Measurements from ENCODE around the gene FKBP2. TPM values are rescaled to one million over a fixed set of nuclear protein-coding genes. Genes with fewer than 3 reads are reported as not detected.

FKBP2 gene
- total RNA-seq, 6 experiments from 2014 or later = 49.4 to 108 (median 66.7) TPM

- peak; percentile 91 to 93 (median 92) for DNase-seq
- Histone ChIP-seq H3K4me3 (peak within 1 kb of the TSS; percentile 74 to 76 (median 75)), H3K27me3 (no peaks in the 10 kb centered on the region), H3K4me1 (peaks cover 0 to 33% (median 16%) of the 10 kb centered on the region in 4 donors), H3K27ac (peak within 1 kb of the TSS; percentile 46 to 80 (median 48)), H3K36me3 (peaks cover 0 to 5% (median 2%) of the 10 kb centered on the region in 4 donors), H3K9me3 (no peaks in the 10 kb centered on the region)
- peak in 3 of 4 donors; percentile 15 to 25 (median 19) for TF ChIP-seq CTCF (IDR thresholded peaks at IDR 0.05)
- peak; percentile 21 for TF ChIP-seq POLR2A (IDR thresholded peaks at IDR 0.05)
- peak; percentile 58 to 73 (median 70) for ATAC-seq
- intact Hi-C loops (cut with DNase I) = no loop called here
- 0% methylated on average over 4 of the region's 74 CpGs for WGBS (ENCODE audit: insufficient coverage, low coverage, low lambda C conversion rate, missing lambda C conversion rate)
Observed at GRCh38 chr11:64246871-64247728, 6.2 kb downstream of the FKBP2 start, which contains the start of gene PPP1R14B. TSS of gene PPP1R14B (minus strand) at chr11:64246943. CDS start at chr11:64246673, 270 bp downstream.

- peak overlapping the region; percentile 46 to 80 (median 48) for H3K27ac ChIP-seq
- H3K27me3 ChIP-seq = no peaks in the 10 kb centered on the region
- 35% methylated on average over 17 of the region's 31 CpGs for WGBS (ENCODE audit: insufficient coverage, low coverage, low lambda C conversion rate, missing lambda C conversion rate)
- peaks cover 0 to 5% (median 2%) of the 10 kb centered on the region in 4 donors for H3K36me3 ChIP-seq
- peak overlapping the region; percentile 61 to 76 (median 69) for H3K4me3 ChIP-seq
- ATAC-seq (peak in 2 of 4 donors; percentile 0 to 1), DNase-seq (no peak)
- no peaks in the 10 kb centered on the region for H3K9me3 ChIP-seq
- H3K4me1 ChIP-seq = peaks cover 0 to 27% (median 12%) of the 10 kb centered on the region in 4 donors
- intact Hi-C loops (cut with DNase I) = no loop called here
- no peak for TF ChIP-seq CTCF (IDR thresholded peaks at IDR 0.05)
- no peak for TF ChIP-seq POLR2A (IDR thresholded peaks at IDR 0.05)
Observed at GRCh38 chr11:64247729-64248531, 7.0 kb downstream of the FKBP2 start.

GRCh38 chr11:64248578-64248977 lies 7.7 kb downstream of the FKBP2 start:
- H3K9me3 ChIP-seq = no peaks in the 10 kb centered on the region
- ATAC-seq (no peak), DNase-seq (no peak)
- intact Hi-C loops (cut with DNase I) = no loop called here
- no peak overlapping the region for H3K4me3 ChIP-seq
- no peak for TF ChIP-seq POLR2A (IDR thresholded peaks at IDR 0.05)
- no peak for TF ChIP-seq CTCF (IDR thresholded peaks at IDR 0.05)
- 73% methylated on average over 3 of the region's 7 CpGs for WGBS (ENCODE audit: insufficient coverage, low coverage, low lambda C conversion rate, missing lambda C conversion rate)
- H3K4me1 ChIP-seq = peaks cover 0 to 27% (median 12%) of the 10 kb centered on the region in 4 donors
- H3K27ac ChIP-seq = no peak overlapping the region
- no peaks in the 10 kb centered on the region for H3K27me3 ChIP-seq
- peaks cover 0 to 4% (median 2%) of the 10 kb centered on the region in 4 donors for H3K36me3 ChIP-seq

- 60% methylated on average over 1 of the region's 4 CpGs for WGBS (ENCODE audit: insufficient coverage, low coverage, low lambda C conversion rate, missing lambda C conversion rate)
- TF ChIP-seq CTCF (IDR thresholded peaks at IDR 0.05) (no peak), POLR2A (IDR thresholded peaks at IDR 0.05) (no peak)
- no peak overlapping the region for H3K27ac ChIP-seq
Observed at GRCh38 chr11:64249038-64249437, 8.1 kb downstream of the FKBP2 start.

More at GRCh38 chr11:64249038-64249437, 8.1 kb downstream of the FKBP2 start:
- DNase-seq (no peak), ATAC-seq (no peak)
- peaks cover 0 to 27% (median 12%) of the 10 kb centered on the region in 4 donors for H3K4me1 ChIP-seq
- no peaks in the 10 kb centered on the region for H3K27me3 ChIP-seq
- H3K4me3 ChIP-seq = no peak overlapping the region
- no peaks in the 10 kb centered on the region for H3K9me3 ChIP-seq
- intact Hi-C loops (cut with DNase I) = no loop called here
- H3K36me3 ChIP-seq = no peaks in the 10 kb centered on the region
